GM23338 (cell line): ENCODE measurements around the gene PTPRR.

Source experiments
- EZH2 ChIP-seq: fragments of 200-600 bp; sonication (generic); IDR thresholded peaks from one replicate; pipeline ENCODE4 v1.8.0; 2017; ENCODE audit warnings: antibody characterized with exemption, mild to moderate bottlenecking, low read depth; ENCODE audit not compliant: unreplicated experiment
- EZH2phosphoT487 ChIP-seq: fragments of 200-600 bp; sonication (generic); IDR thresholded peaks from one replicate; pipeline ENCODE4 v1.8.1; 2018; ENCODE audit warnings: antibody characterized with exemption; ENCODE audit not compliant: unreplicated experiment
- POLR2AphosphoS5 ChIP-seq: IDR thresholded peaks from 2 replicates; pipeline ENCODE4 v1.6.1; 2016; ENCODE audit warnings: antibody characterized with exemption, low read depth
- REST ChIP-seq: IDR thresholded peaks from one replicate; pipeline ENCODE4 v1.6.1; 2018; ENCODE audit warnings: antibody characterized with exemption; ENCODE audit not compliant: unreplicated experiment
- TF ChIP-seq, protein P1 (sequence below), 2 experiments: fragments of 200-600 bp in 1 of 2; sonication (generic) in 1 of 2; conservative IDR thresholded peaks; 2 replicates each; pipeline versions ENCODE4 v1.5.1 to v1.6.1; 2016 to 2017; ENCODE audit warnings: antibody characterized with exemption in 2 of 2, low read depth in 2 of 2, mild to moderate bottlenecking in 2 of 2, moderate library complexity in 1 of 2

- TF ChIP-seq EZH2phosphoT487: no peak
- TF ChIP-seq, protein P1, sequence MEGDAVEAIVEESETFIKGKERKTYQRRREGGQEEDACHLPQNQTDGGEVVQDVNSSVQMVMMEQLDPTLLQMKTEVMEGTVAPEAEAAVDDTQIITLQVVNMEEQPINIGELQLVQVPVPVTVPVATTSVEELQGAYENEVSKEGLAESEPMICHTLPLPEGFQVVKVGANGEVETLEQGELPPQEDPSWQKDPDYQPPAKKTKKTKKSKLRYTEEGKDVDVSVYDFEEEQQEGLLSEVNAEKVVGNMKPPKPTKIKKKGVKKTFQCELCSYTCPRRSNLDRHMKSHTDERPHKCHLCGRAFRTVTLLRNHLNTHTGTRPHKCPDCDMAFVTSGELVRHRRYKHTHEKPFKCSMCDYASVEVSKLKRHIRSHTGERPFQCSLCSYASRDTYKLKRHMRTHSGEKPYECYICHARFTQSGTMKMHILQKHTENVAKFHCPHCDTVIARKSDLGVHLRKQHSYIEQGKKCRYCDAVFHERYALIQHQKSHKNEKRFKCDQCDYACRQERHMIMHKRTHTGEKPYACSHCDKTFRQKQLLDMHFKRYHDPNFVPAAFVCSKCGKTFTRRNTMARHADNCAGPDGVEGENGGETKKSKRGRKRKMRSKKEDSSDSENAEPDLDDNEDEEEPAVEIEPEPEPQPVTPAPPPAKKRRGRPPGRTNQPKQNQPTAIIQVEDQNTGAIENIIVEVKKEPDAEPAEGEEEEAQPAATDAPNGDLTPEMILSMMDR (conservative IDR thresholded peaks at IDR 0.05; ENCODE audit: low read depth in 2 of 2): no peak
- no peak for TF ChIP-seq EZH2
- no peak for TF ChIP-seq POLR2AphosphoS5
- TF ChIP-seq REST: no peak
Measured at GRCh38 chr12:70637303-70638085, 283.0 kb downstream of the PTPRR start, which contains the start of gene PTPRB.
